GM10847 (cell line): Measurements from ENCODE around the gene SLC6A17.

Experiments used
- POLR2A ChIP-seq: IDR thresholded peaks from 2 replicates; pipeline ENCODE4 v1.6.1; 2011; ENCODE audit not compliant: insufficient read length; ENCODE audit errors: extremely low read depth

Gene SLC6A17

DNA sequence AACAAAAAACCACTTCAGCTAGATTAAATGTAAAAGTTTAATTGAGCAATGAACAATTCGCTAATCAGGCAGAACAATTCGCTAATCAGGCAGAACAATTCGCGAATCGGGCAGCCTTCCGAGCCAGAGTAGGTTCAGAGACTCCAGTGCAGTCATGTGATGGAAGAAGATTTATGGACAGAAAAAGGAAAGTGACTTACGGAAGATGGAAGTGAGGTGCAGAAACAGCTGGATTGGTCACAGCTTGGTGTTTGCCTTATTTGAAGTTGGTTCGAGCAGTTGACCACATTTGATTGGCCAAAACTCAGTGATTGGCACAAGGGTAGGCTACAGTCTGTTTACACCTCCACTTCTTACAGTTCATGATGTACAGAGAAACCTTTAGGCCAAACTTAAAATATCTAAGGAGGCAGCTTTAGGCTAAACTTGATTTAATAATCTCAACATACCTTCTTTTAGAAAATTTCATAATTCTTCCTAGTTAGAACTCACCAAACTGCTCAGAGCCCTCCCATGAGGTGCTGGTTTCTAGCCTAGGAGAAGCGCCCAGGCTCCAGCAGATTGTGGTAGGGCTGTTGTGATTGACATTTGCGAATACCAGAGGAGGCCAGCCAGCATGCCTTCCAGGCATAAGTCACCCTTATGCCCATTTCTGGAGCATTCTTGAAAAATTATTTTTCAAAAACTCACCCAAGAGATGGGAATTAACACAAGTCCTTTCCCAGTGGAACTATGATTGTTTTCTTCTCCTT is 37.0 kb downstream of the SLC6A17 start:
- no peak for TF ChIP-seq POLR2A

- TF ChIP-seq POLR2A, result no peak
Measured at GRCh38 chr1:110188035-110188618, 37.8 kb downstream of the SLC6A17 start.

DNA sequence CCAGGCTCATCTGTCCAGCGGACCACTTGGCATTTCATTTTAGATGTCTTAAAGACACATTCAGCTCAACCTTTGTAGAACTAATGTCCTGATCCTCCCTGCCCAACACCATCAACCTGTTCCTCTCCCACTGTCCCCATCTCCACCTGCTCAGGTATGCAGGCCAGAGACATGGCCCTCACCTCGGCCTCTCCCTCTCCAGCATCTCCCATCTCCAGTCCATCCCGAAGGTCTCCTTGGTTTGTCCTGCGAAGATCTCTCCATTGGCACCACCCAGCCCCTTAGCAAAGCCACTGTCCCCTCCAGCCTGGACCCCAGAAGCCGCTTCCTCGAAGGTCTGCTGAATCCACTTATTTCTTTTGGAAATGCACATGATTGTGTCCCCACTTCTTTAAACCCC is 38.9 kb downstream of the SLC6A17 start:
- TF ChIP-seq POLR2A, result no peak

DNA sequence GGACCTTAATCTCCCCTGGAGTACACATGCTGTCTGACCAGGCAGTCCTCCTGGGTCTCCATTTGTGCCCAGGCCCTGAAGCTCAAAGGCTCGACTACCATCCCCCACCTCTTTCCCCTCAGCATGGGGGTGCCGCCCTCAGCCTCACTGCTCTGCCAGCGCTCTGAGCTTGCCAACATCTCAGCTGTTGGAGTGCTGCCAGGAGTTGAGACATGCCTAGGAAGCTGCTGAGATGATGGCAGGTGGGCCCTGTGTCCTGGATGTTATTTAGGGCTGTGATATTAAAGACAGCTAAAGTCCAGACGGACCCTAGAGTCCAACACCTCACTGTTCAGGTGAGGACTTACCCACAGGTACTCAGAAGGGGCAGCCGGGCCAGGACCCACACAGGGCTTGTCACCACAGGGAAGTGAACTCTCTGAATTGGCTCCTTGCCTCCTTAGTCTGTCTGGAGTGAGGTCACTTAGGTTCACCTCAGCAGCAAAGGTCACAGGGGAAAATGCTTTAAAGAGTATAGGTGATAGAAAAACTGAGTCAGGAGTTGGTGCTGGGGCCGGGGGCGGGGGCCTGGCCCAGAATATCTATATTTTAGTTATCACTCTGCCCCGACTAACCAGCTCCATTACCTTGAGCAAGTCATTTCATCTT is 40.1 kb downstream of the SLC6A17 start:
- TF ChIP-seq POLR2A, result no peak

- no peak for TF ChIP-seq POLR2A
Measured at GRCh38 chr1:110192541-110192940, 42.2 kb downstream of the SLC6A17 start.

- TF ChIP-seq POLR2A, result no peak
Measured at GRCh38 chr1:110195196-110195595, 44.9 kb downstream of the SLC6A17 start.

GRCh38 chr1:110196917-110197765 is 46.8 kb downstream of the SLC6A17 start:
- no peak for TF ChIP-seq POLR2A

- no peak for TF ChIP-seq POLR2A
Measured at GRCh38 chr1:110197905-110198629, 47.8 kb downstream of the SLC6A17 start.

- TF ChIP-seq POLR2A, result no peak
Measured at GRCh38 chr1:110198746-110199145, 48.5 kb downstream of the SLC6A17 start.

GRCh38 chr1:110200190-110200589 is 49.9 kb downstream of the SLC6A17 start:
- TF ChIP-seq POLR2A, result no peak

DNA sequence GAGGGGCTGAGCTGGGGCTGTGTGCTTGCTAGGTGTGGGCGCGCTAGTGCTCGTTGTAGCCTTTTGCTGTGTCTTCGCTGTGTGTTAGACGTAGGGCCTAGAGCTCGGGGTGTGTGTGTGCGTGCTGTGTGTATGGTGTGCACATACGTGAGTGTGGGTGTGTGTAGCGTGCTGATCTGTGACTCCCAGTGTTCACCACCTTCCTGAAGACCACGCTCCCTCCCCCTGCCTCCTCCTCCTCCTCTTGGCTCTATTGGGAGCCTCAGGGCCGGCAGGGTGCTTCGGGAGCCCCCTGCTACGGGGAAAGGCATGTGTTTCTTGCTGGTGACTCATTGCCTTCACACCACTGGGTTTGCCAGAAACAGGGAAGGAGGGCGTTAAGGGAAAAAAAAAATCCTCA is 50.4 kb downstream of the SLC6A17 start:
- TF ChIP-seq POLR2A, result no peak

GRCh38 chr1:110201157-110201825 is 51.0 kb downstream of the SLC6A17 start:
- TF ChIP-seq POLR2A, result no peak

DNA sequence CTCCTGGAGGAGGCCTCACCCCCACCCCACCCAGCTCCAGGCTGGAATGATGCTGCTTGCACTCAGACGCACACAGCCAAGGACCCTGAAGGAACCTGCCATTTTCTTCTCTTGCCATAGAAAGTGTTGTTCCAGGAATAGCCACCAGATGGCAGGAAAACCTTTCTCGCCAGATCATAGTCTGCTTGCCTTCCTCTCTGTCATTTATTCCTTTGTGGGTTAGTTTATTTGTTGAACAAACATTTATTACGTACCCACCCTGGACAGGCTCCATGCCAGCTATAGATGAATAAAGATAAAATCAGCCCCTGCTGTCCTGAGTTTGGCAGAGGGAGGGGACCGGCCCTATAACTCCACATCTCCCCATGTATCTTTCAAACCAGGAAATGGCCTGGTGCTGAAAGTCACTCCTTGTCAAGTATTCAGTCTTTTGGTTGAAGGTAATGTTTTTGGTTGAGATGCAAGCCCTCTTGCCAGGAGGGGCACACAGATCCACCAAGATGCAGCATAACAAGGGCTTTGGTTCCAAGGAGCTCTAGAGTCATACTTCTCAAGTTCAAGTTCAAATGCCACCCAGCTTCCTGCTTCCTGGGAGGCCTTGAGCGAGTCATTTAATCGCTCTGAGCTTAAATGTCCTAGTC is 52.8 kb downstream of the SLC6A17 start:
- no peak for TF ChIP-seq POLR2A

DNA sequence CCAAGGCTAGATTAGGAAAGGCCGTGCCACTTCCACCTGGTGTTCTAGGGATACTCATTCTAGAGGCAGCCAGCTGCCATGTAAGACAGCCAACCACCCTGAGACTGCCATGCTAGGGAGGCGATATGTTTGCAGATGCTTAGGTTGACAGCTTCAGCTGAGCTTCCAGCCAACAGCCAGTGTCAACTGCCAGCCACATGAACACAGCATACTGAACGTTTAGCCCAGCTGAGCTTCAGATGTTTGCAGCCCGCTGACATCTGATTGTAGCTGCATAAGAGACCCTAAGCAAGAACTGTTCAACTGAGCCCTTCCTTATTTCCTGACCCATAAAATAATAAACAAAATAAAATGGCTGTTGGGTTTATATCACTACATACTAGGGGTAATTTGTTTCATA is 54.9 kb downstream of the SLC6A17 start:
- no peak for TF ChIP-seq POLR2A
